GM18507 (cell line): ENCODE results near the gene MEDAG.

Experiments used
- DNase-seq: peaks from one replicate; pipeline ENCODE4 v3.0.0; 2011; ENCODE audit warnings: low read depth; ENCODE audit not compliant: insufficient read length; ENCODE audit errors: extremely low spot score
- FAIRE-seq: peaks from 2 replicates; lab custom pipeline; 2011; peaks lifted over from hg19 to GRCh38; lab: Jason Lieb, UNC

The MEDAG gene

DNA sequence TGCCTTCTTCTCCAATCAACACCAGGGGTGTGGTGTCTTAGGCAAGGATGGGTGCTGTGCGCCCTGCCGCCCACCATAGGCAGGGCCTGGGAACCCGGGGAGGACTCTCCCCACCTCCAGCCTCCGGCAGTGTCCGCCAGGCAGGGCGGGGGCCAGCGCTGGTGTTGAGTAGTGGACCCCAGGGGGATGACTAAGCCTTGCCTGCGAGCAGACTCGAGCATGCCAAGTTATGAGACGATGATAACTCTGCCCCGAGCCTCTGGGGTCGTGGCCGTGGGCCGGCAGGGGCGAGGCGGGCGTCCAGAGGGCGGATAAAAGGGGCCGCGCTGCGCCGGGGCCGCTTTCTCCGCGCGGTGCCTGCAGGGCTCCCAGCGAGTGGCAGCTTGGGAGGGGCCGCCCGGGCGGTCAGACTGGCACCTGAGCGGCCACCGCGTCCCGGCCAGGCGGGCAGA lies at the start of gene MEDAG:
TSS of gene MEDAG (plus strand) at position 340 of the 452 bp plus-strand sequence. CDS start 245 bp downstream, outside the sequence.
- FAIRE-seq (no peak), DNase-seq (no peak)

DNA sequence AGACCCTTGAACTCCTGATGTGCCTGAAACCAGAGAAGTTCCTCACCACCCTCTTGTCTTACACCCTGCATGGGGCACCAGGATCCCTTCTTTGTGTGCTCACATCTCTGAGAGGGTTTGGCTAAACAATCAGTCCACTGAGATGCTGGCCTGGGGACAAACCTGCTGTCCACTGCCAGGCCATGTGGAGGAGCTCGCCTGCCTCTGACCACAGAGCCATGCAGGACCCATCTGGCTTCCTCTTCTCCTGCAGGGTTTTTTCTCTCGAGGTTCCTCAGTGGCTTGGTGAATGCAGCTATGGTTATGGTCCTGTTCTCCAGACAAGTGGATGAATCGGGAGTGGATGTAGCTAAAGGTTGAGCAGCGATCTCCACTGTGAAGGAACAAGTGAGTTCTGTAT lies 49.1 kb upstream of the MEDAG start:
- FAIRE-seq = no peak
- no peak for DNase-seq

DNA sequence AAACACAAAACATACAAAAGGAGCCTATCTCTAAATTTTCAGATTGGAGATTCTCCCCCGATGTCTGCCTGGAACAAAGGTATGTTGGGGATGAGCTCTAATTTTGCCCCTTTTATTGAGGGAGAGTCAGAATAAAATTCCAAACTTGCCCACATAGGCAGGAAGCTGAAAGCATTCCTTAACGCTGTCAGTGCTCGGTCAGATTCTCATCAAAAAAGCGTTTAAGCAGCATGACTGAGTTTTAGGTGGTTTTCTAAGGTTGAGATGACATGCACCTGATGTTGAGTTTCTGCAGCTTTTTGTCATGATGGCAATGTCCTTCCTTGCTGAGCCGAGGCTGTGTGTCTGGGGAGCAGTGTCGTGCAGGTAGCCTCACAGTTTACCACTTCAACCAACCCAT lies 48.4 kb upstream of the MEDAG start:
- FAIRE-seq = no peak

DNA sequence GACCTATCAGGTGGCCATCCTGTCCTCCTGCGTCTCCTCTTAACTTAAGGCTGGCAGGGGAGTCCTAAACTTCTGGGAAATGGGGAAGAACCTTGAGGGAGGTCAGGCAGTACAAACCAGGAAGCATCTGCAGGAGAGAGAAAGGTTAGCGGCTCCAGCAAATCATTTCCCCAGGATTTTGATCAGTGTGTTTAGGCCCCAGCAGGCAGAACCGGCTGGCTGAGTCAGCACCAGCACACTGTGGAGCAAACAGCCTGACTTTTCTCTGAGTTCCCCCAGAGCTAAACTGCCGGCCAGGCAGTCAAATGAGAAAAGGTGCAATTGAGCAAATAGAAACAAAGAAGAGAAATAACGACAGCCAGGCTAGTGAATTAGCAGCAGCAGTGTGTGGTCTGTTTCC lies 46.7 kb upstream of the MEDAG start:
- FAIRE-seq (no peak), DNase-seq (no peak)

More for the DNA sequence above, 48.4 kb upstream of the MEDAG start:
- DNase-seq = no peak

DNA sequence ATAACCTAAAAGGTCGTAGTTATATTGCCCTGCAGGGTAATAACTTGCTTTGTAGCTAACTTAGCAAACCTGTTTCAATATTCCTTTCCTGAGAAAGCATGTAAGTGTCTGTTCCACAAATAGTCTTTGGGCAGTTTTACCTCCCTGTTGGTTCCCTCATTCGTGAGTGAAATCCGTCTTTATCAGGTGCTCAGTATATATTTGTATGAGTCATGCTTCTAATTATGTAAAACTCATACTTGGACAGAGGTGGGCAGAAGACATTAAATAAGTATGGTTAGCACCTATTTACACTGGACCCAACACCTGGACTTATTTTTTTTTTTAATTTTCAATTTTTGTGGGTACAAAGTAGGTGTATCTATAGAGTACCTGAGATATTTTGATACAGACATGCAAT lies 44.9 kb upstream of the MEDAG start:
- DNase-seq = no peak
- no peak for FAIRE-seq

DNA sequence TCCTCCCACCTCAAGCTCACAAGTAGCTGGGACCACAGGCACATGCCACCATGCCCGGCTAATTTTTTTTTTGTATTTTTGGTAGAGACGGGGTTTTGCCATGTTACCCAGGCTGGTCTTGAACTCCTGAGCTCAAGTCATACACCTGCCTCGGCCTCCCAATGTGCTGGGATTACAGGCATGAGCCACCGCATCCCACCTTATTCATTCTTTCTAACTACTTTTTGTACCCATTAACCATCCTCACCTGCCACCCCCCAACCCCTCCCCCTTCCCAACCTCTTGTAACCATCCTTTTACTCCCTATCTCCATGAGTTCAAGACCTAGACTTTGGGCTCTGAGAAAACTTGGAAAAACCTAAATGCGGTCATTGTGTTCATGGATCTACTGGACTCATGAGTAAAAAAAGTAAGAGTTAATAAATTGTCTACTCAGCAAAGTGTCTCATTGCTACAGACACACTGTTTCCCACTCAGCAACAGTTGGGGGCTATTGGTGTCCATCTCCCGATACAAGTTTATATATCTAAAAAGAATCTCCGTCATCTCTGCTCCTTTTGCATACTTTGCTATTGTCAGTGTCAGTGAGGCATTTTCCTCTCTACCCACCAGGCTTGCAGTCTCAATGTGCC lies 44.1 kb upstream of the MEDAG start:
- FAIRE-seq = no peak

DNA sequence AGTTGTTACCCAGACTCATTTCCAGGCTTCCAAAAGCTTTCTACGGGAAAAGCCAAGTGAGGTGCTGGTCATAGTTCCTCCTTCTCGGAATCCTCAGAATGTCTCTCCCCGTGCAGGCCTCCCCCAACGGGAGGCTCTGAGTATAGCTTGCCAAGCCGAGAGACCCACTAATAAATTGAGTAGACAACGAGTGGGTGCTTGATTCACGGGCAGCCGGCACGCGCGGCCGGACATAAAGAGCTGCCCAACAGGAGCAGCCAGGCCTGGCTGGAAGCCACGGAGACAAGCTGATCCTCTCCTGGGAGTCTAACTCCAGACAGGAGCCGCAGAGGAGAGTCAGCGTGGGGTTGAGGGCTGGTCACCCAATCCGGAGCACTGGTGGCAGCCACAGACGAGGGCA lies 43.4 kb upstream of the MEDAG start:
- no peak for FAIRE-seq
- no peak for DNase-seq

More for the DNA sequence above, 44.1 kb upstream of the MEDAG start:
- DNase-seq = no peak

DNA sequence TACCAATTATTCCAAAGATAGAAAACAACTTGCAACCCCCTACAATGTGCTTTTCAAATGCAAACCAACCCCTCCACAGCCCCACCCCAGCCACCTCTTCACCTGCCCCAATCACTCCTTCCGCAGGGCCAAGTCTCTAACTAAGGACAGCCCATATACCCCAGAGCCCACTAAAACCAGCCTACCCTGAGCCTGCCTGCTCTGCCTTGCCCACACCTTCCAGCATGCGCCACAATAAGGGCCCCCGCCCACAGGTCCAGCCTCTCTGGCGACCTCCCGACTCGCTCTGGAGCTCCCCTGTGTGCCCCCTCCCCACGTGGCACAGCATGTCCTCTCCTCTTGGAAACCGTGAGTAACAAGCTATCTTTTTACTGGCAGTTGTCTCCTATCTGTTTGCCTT lies 42.8 kb upstream of the MEDAG start:
- FAIRE-seq (no peak), DNase-seq (no peak)

DNA sequence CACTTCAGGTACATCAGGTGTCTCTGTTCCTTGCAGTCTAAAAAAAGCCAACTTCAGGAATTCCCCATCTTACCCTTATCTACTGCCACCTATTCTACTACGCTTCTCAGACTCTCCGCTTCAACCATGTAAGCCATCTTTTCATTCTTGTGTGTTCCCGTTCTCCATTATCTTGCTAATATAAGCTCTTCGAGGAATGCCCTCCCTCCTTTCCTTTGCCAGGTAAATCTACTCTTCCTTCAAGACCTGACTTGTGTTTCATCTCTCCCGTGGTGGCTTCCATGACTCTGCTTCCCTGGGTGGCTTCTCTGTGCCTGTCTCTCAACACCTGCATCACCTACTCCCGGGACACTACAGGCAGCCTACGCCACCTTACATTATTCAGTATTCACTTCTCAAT lies 42.3 kb upstream of the MEDAG start:
- no peak for DNase-seq
- FAIRE-seq = no peak

DNA sequence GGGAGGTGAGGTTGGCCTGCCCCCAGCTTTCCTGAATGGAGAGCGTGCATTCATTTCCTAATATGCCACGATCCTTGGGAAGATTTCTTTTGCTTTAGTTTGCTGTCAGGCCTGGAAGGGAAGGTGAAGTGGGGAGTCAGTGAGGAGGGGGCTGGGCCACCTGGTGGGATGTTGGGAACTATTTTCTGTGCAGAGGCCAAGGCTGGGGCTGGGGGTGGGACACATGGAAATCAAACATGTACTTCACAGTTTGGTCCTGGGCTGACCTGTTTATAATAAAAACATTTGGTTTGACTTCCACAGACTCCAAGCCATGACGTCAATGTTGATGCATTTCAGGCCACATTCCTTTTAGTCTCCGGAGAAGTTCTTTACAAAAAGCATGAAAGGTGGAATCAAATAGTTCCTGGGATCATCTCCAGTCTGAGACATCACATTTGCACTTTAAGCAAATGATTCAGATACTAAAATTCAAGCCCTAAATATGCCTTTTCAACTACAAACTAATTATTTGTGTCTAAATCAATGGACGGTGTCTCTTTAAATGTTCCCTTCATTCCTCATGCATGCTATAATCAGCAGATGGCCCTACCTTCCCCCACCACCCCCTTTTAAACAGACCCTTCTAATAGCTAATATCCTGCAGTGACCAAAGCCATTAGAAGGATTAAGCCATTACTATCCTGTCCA lies 41.5 kb upstream of the MEDAG start:
- FAIRE-seq (no peak), DNase-seq (no peak)

DNA sequence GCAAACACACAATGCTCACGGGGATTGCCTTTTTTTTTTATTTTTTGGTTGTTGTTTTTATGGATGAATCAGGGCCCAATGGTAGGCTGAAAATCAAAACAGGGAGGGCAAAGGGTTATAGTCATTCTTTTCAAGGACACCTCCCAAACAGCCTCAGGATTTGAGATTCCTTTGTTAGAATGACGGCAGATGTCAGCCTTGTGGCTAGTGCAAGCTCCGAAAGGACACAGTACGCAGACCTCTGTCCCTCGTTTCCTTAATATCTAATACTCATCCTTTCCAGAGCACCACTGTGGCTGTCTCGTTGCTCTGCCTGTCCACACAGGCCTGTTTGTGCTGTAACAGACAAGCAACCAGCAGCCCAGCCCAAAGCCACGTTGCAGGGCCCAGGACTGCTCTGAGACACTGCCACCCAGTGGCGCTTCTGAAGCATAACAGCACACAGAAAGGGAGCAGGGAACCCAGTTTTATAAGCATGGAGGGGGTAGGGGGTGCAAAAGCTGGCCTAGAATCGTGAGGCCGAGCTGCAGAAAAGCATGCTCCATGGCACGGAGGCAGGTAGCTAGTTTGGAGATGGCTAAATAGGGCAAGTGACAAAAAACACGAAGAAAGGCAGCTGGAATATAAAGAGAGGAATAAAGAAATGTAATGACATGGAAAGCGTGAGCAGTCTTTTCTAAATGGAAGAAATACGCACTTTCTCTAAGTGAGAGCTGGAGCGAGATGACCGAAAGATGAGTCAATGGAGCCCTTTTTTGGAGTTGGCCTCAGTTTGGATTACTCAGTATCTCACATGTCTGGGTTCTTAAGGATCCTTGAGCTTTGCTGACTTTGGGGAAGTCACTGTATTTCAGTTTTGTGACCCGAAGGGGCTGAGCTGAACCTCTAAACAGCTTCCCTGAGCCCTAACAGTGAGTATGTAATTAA lies 40.7 kb upstream of the MEDAG start:
- FAIRE-seq (peak; percentile 87), DNase-seq (peak; percentile 48)

DNA sequence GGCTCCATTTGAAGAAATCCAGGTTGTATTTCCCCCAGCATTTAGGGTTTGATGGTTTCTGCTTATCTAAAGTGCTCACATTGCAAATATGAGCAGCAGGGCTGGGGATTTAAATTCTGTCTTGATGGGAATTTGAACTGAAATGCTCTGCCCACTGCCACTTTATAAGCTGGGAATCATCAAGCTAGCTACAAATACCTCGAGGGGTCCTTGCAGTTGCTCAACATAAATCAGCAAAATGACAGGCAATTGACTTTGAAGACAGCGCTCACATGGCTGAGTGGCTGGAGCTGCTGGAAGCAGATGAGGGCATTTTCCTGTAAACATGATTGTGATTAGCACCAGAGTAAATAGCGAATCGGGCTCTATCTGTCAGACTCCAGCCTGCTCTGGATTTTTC lies 39.4 kb upstream of the MEDAG start:
- FAIRE-seq = no peak
- DNase-seq = no peak

DNA sequence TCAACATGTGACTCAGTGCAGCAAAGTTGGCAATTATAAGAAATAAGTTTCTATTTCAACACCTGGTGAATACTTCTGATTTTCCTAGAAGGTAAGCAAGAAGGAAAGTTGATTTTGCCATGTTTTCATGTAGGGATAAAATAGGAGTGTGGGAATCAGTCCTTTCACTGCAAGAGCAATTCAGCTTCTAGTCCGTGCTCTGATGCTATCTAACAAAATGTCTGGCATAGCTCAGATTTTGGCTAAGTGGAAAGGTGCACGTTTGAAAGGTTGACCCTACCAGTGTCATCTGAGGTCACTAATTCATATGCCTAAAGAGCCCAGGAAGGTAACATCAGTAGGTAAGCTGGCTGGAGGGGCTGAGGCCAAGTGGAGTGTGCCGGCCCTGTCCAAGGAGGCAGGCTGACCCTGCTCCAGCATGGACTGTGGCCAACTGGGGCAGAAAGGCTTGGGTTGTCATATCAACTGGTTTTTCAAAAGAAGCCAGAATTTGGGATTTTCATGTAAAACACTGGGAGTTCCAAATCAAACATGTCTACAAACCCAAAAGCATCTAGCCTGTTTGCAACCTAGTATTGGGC lies 38.9 kb upstream of the MEDAG start:
- DNase-seq (no peak), FAIRE-seq (no peak)

DNA sequence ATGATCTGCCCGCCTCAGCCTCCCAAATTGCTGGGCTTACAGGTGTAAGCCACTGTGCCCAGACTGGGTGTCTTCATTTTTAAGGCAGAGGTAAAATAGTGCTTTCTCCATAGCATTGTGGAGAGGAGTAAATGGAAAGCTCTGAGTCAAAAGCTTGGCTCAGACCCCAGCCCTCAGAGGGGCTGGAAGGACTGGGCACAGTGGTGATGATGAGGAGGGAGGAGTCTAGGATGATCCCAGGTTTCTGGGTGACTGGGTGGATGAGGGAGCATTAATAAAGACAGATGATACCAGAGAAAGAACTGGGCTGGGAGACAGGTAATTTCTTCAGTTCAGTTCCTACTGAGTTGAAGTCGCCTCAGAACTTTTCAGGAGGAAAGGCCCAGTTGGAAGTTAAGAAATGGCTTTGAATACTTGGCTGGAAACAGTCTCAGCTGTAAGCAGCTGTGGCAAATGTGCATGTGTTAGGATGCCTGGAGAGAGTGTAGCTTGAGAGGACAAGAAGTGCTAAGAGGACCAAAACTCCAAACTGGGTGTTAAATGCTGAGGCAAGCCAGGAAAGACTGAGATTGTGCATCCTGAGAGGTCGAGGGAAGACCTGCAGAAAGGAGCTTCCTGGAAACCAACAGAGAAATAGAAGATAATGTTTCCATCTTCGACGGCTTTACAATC lies 37.1 kb upstream of the MEDAG start:
- FAIRE-seq (no peak), DNase-seq (no peak)

DNA sequence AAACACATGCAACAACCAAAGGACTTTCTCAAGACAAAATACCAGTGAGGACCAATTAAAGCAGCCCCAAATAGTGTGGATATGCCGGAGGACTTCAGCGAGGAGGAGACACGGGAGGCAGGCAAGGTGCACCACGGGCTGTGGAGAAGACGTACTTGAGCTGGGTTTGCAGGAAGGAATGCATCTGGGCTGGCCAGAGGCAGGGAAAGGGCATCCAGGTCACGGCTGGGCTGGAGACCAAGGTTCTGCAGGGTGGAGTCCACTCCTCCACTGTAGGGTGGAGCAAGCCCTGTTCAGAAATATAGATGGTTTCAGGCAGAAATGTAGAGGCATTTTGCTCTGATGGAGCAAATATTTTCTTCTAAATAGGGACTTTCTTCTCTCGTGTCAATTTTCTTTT lies 36.6 kb upstream of the MEDAG start:
- FAIRE-seq (no peak), DNase-seq (no peak)

DNA sequence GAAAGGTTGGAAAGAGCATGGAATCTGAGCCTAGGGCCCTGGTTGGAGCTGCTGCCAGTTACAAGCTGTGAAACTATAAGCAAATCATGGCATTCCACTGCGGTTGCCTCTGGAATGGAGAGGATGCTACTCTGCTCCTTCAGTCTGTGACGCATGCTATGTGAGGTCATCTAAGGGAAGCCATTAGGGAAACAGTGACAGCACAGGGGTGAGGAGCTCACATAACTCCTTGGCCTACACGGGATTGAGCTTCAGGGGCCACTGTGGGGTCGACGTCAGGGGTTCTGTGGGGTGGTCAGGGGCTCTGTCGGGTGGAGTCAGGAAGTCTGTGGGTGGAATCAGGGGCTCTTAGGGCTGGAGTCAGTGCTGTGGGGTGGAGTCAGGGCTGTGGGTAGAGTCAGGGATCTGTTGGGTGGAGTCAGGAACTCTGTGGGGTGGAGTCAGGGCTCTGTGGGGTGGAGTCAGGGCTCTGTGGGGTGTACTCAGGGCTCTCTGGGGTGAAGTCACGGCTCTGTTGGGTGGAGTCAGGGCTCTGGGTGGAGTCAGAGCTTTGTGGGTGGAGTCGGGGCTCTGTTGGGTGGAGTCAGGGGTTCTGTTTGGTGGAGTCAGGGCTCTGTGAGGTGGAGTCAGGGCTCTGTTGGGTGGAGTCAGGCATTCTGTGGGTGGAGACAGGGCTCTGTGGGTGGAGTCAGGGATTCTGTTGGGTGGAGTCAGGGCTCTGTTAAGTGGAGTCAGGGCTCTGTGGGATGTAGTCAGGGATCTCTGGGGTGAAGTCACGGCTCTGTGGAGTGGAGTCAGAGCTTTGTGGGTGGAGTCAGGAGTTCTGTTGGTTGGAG lies 35.8 kb upstream of the MEDAG start:
- FAIRE-seq (no peak), DNase-seq (no peak)

DNA sequence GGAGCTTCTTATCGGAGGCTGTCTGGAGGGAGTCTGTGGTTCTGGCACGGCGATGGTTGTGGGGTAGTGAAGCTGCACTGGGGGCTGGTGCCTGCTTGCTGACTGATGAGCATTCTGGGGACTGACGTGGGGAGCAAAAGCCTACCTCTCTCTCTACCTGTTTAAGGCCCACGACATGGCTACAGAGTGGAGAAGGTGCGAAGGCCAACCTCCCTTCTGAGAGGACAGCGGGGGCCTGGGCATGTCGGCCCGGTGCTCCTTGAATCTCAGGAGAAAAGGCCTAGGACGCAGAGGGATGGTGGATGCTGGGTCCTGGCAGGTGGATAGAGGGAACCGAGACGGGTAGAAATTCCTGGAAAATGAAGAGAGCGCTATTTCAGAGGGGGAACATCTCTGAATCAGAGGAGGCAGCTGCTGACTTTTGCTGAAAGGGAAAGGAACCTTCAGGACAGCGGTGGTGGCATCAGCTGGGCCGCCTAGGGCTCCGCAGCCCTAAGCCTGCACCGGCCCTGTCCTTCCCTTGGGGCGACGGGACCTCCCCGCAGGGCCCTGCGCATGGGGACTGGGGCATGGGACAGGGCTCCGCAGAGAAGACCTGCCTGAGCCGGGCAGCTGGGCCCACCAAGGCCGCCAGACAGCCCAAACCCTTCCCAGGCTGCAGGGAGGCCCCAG lies 35.0 kb upstream of the MEDAG start:
- no peak for DNase-seq
- FAIRE-seq = no peak

DNA sequence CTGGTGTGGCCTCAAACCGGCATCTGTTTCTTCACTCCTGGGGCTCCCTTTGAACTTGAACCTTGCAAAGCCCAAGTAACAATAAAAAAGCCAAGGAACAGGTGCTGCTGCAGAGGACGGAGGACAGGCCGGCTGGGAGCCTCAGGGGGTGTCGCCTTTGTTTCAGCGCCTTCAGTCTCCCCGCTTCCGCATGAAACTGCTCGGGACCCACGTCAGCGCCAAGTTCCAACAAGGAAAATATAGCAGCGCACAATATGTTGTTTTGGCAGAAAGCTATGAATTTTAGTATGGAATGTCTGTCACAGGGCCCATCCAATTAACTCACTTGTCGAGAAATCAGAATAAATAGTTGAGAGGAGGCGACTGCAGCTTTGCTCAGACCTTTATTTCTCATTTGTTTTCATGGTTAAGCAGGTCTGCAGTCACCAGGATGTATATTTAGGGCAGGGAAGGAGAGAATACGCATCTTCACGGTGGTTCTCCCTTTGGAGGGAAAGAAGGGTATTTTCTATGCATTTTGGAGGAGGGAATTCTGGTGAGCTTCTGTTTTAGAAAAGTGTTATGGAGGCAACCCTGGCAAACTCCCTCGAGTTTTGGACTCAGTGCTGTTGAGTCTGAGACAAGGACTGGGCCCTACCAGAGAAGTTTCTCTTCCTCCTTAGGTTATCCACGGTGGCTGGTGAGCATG lies 34.3 kb upstream of the MEDAG start:
- FAIRE-seq (no peak), DNase-seq (no peak)
